K562 (cell line): ENCODE results near the gene ARSA. TPM values are rescaled to one million over a fixed set of nuclear protein-coding genes. Genes with fewer than 3 reads are reported as not detected.

ENCODE experiments used
- DIDO1 ChIP-seq: fragments of 450-650 bp; IDR thresholded peaks from 2 replicates; pipeline ENCODE4 v1.6.1; 2016; ENCODE audit warnings: low read depth, missing biosample characterization, missing genetic modification characterization
- EZH2 ChIP-seq: IDR thresholded peaks from 2 replicates; pipeline ENCODE4 v1.6.1; 2012; ENCODE audit warnings: low read depth, mild to moderate bottlenecking, inconsistent platforms, low read length, borderline replicate concordance
- ILF3 ChIP-seq: fragments of 450-650 bp; IDR thresholded peaks from 2 replicates; pipeline ENCODE4 v1.6.1; 2018; ENCODE audit warnings: antibody characterized with exemption, mild to moderate bottlenecking, moderate library complexity, borderline replicate concordance
- JUND ChIP-seq, 2 experiments: IDR thresholded peaks; 2 replicates in 1 of 2; 3 replicates in 1 of 2; pipeline ENCODE4 v1.6.1; 2011; ENCODE audit warnings: borderline replicate concordance in 2 of 2, low read depth in 2 of 2, low read length in 2 of 2, improper control_type of control experiment in 1 of 2, missing biosample characterization in 1 of 2, missing genetic modification characterization in 1 of 2, missing genetic modification reagents in 1 of 2
- KDM1A ChIP-seq, 2 experiments: fragments of 450-650 bp; IDR thresholded peaks; 2 replicates each; pipeline ENCODE4 v1.6.1; 2016; ENCODE audit warnings: mild to moderate bottlenecking in 2 of 2
- KLF16 ChIP-seq: IDR thresholded peaks from 2 replicates; pipeline ENCODE4 v1.6.1; 2016; ENCODE audit warnings: antibody characterized with exemption
- NCOA6 ChIP-seq: fragments of 450-650 bp; IDR thresholded peaks from 2 replicates; pipeline ENCODE4 v1.6.1; 2017; ENCODE audit warnings: mild to moderate bottlenecking
- RAD21 ChIP-seq, 2 experiments: fragments of 250-450 bp in 1 of 2; fragments of 450-650 bp in 1 of 2; sonication (Bioruptor Pico) in 1 of 2; formaldehyde crosslinking in 1 of 2; IDR thresholded peaks in 1 of 2; conservative IDR thresholded peaks in 1 of 2; 2 replicates each; pipeline versions ENCODE4 v1.4.0 to v1.8.0; 2020 to 2022; ENCODE audit warnings: mild to moderate bottlenecking in 2 of 2, moderate library complexity in 1 of 2
- SMC3 ChIP-seq: conservative IDR thresholded peaks from 2 replicates; pipeline ENCODE4 v1.6.1; 2011; ENCODE audit warnings: low read depth, low read length, improper control_type of control experiment; ENCODE audit not compliant: insufficient read depth
- polyA plus RNA-seq, 8 experiments: library from polyadenylated mRNA; depleted of rRNA in 4 of 8; stranded (reverse) in 5 of 8; unstranded in 3 of 8; fragments of >200 nt; fragmentation: Nextera tagmentation in 2 of 8; fragmentation: Illumina TruSeq in 1 of 8; extraction: Ambion mirVana in 2 of 8; extraction: Trizol in 1 of 8; gene quantifications; 2 replicates each; pipeline versions ENCODE4 v1.2.1 to v1.2.3, GENCODE V29; 2011 to 2014; ENCODE audit warnings: inconsistent platforms in 1 of 8, missing spikeins in 1 of 8
- total RNA-seq, 7 experiments: library from RNA; depleted of rRNA in 6 of 7; stranded (reverse); fragments of >200 nt in 6 of 7; fragmentation: Illumina TruSeq in 2 of 7; extraction: Trizol in 2 of 7; gene quantifications; 2 replicates each; pipeline versions ENCODE4 v1.2.1 to v1.2.3, GENCODE V29; 2011 to 2021; ENCODE audit warnings: low replicate concordance in 1 of 7
- TF ChIP-seq, protein P1 (sequence below), 2 experiments: fragments of 450-650 bp in 1 of 2; sonication (generic) in 1 of 2; formaldehyde crosslinking in 1 of 2; IDR thresholded peaks; 2 replicates each; pipeline versions ENCODE4 v1.7.1 to v1.9.0; 2016 to 2022; ENCODE audit warnings: inconsistent platforms in 1 of 2, mild to moderate bottlenecking in 1 of 2, missing genetic modification reagents in 1 of 2

The ARSA gene
- total and polyA plus RNA-seq, 9 of the 15 experiments (the other 6 are each of a cell fraction or from before 2014, with no cell fraction given) = 0.32 to 10.9 (median 1.8) TPM; not detected in 1

DNA sequence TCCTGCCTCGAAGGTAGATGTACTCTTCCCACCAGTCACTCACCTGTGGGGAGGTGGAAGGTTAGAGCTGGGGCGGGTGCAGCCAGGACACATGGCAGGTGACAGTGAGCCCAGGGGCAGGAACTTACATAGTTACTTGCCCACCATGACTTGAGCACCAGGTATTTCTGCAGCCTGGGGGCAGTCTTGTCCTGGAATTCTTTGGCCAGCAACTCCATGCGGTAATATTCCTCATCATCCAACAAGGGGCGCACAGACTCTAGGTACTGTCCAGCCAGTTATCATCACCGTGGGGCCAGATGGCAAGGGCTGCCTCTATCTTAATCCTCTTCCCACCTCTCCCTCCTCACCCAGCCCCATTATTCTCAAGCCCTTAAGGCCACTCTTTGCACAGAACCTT lies 51.9 kb downstream of the ARSA start (continued):
- peak; percentile 36; the same call in 1 of the 2 replicates for TF ChIP-seq JUND (IDR thresholded peaks at IDR 0.05; ENCODE audit: borderline replicate concordance, low read depth, low read length)
- TF ChIP-seq JUND (tag; IDR thresholded peaks at IDR 0.05; ENCODE audit: borderline replicate concordance, low read depth, low read length) = no peak
- 0 out of 2 replicates have a peak, but pooled peaks have one; percentile 11 for TF ChIP-seq KLF16
- TF ChIP-seq ILF3 = no peak
- peak; percentile 90 for TF ChIP-seq SMC3
- TF ChIP-seq, protein P1, sequence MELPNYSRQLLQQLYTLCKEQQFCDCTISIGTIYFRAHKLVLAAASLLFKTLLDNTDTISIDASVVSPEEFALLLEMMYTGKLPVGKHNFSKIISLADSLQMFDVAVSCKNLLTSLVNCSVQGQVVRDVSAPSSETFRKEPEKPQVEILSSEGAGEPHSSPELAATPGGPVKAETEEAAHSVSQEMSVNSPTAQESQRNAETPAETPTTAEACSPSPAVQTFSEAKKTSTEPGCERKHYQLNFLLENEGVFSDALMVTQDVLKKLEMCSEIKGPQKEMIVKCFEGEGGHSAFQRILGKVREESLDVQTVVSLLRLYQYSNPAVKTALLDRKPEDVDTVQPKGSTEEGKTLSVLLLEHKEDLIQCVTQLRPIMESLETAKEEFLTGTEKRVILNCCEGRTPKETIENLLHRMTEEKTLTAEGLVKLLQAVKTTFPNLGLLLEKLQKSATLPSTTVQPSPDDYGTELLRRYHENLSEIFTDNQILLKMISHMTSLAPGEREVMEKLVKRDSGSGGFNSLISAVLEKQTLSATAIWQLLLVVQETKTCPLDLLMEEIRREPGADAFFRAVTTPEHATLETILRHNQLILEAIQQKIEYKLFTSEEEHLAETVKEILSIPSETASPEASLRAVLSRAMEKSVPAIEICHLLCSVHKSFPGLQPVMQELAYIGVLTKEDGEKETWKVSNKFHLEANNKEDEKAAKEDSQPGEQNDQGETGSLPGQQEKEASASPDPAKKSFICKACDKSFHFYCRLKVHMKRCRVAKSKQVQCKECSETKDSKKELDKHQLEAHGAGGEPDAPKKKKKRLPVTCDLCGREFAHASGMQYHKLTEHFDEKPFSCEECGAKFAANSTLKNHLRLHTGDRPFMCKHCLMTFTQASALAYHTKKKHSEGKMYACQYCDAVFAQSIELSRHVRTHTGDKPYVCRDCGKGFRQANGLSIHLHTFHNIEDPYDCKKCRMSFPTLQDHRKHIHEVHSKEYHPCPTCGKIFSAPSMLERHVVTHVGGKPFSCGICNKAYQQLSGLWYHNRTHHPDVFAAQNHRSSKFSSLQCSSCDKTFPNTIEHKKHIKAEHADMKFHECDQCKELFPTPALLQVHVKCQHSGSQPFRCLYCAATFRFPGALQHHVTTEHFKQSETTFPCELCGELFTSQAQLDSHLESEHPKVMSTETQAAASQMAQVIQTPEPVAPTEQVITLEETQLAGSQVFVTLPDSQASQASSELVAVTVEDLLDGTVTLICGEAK (IDR thresholded peaks at IDR 0.05) = no peak
- TF ChIP-seq, protein P1 (CRISPR knock-in tag; IDR thresholded peaks at IDR 0.05) = no peak
- TF ChIP-seq NCOA6 = no peak
- TF ChIP-seq KDM1A (IDR thresholded peaks at IDR 0.05) = no peak
- TF ChIP-seq EZH2 = no peak
- TF ChIP-seq DIDO1 = no peak
- TF ChIP-seq RAD21 (CRISPR knock-in tag; conservative IDR thresholded peaks at IDR 0.05 in 1 of 2, IDR thresholded peaks at IDR 0.05 in 1 of 2) = peak; percentile 86 to 95
